Measurements from ENCODE around the gene ATXN7L1.
"Not testable (repeated sequence)": the region's sequence is repeated elsewhere in the genome, so short reads cannot be mapped to it uniquely, and the experiment has no call there.

DNA sequence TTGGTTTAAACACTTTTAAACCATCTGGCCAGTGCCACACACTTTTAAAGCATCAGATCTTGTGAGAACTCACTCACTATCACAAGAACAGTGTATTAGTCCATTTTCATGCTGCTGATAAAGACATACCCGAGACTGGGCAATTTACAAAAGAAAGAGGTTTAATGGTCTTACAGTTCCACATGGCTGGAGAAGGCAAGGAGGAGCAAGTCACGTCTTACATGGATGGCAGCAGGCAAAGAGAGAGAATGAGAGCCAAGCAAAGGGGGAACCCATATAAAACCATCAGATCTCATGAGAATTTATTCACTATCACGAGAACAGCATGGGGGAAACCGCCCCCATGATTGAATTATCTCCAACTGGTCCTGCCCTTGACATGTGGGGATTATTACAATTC, 165.7 kb downstream of the ATXN7L1 start:
- TF ChIP-seq, protein P1, sequence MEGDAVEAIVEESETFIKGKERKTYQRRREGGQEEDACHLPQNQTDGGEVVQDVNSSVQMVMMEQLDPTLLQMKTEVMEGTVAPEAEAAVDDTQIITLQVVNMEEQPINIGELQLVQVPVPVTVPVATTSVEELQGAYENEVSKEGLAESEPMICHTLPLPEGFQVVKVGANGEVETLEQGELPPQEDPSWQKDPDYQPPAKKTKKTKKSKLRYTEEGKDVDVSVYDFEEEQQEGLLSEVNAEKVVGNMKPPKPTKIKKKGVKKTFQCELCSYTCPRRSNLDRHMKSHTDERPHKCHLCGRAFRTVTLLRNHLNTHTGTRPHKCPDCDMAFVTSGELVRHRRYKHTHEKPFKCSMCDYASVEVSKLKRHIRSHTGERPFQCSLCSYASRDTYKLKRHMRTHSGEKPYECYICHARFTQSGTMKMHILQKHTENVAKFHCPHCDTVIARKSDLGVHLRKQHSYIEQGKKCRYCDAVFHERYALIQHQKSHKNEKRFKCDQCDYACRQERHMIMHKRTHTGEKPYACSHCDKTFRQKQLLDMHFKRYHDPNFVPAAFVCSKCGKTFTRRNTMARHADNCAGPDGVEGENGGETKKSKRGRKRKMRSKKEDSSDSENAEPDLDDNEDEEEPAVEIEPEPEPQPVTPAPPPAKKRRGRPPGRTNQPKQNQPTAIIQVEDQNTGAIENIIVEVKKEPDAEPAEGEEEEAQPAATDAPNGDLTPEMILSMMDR (conservative IDR thresholded peaks at IDR 0.05; ENCODE audit: low read length), result not testable (repeated sequence)
- not testable (repeated sequence) for TF ChIP-seq EZH2phosphoT487 (IDR thresholded peaks at IDR 0.05; ENCODE audit: borderline replicate concordance, low read depth, low read length)

Data from OCI-LY7 (cell line).